ENCODE results near the gene SRSF2. TPM values are rescaled to one million over a fixed set of nuclear protein-coding genes. Genes with fewer than 3 reads are reported as not detected.
A peak's percentile ranks its signal among the peaks of the same experiment; 100 is the strongest.

Gene SRSF2
- total and polyA plus RNA-seq, 9 of the 15 experiments (the other 6 are each of a cell fraction or from before 2014, with no cell fraction given) = 161 to 583 (median 393) TPM

DNA sequence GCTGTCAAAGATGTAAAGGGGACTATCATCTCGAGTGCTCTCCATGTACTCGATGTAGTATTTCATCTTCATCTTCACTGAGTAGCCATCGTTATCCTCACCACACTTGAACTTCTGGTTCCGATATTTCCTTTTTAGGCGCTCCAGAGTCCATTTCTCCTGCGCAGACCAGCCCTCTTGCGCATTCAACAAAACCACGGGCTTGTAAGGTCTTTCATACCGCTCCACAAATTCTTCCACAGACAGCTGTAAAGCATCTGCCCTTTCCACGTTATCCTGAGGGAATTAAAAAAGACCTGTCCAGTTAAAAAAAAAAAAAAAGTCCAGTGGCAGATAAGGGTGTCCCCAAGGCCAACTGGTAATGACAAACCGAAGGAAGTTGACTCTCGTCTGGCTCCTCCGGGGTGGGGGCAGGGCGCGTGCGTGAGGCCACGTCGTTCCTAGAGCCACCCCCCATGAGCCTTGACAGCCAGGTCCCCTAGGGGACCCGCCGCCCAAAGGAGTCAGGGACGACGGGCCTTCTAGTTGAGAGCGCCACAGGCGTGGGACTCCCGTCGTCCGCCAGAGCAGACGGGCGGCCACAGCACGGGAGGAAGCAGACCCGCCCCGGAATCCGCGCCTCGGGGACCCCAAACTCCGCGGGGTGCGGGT is 11.4 kb downstream of the SRSF2 start (continued):
- TF ChIP-seq FOXA1 (IDR thresholded peaks at IDR 0.05; ENCODE audit: borderline replicate concordance) (no peak), NR4A1 (CRISPR knock-in tag; IDR thresholded peaks at IDR 0.05) (no peak), NR4A1 (tag; IDR thresholded peaks at IDR 0.05) (no peak), EP400 (IDR thresholded peaks at IDR 0.05) (peak; percentile 75; the same call in 1 of the 2 replicates), ZBTB1 (CRISPR knock-in tag; IDR thresholded peaks at IDR 0.05; ENCODE audit: borderline replicate concordance, low read depth) (no peak), KHSRP (IDR thresholded peaks at IDR 0.05) (no peak), RAD51 (IDR thresholded peaks at IDR 0.05; ENCODE audit: borderline replicate concordance, low read depth) (no peak), SP2 (IDR thresholded peaks at IDR 0.05; ENCODE audit: extremely low read depth, low read depth, low read length, poor library complexity, severe bottlenecking) (no peak), SPI1 (IDR thresholded peaks at IDR 0.05; ENCODE audit: borderline replicate concordance, low read depth, low read length) (no peak), GTF2E2 (tag; IDR thresholded peaks at IDR 0.05) (peak; percentile 51), ZKSCAN8 (CRISPR knock-in tag; IDR thresholded peaks at IDR 0.05) (no peak), ZNF12 (CRISPR knock-in tag; IDR thresholded peaks at IDR 0.05) (no peak), SRSF1 (IDR thresholded peaks at IDR 0.05; ENCODE audit: low read depth, low read length) (no peak), ASH1L (IDR thresholded peaks at IDR 0.05; ENCODE audit: borderline replicate concordance, low read depth, partially characterized antibody) (no peak), MCM7 (IDR thresholded peaks at IDR 0.05) (no peak), SETDB1 (IDR thresholded peaks at IDR 0.05; ENCODE audit: low read length) (no peak), DMBX1 (CRISPR knock-in tag; IDR thresholded peaks at IDR 0.05; ENCODE audit: borderline replicate concordance) (0 out of 2 replicates have a peak, but pooled peaks have one; percentile 20), HOXB6 (CRISPR knock-in tag; IDR thresholded peaks at IDR 0.05; ENCODE audit: borderline replicate concordance) (no peak), RBM39 (optimal IDR thresholded peaks at IDR 0.05; ENCODE audit: low read depth, low read length) (no peak)
- TF ChIP-seq, protein P1, sequence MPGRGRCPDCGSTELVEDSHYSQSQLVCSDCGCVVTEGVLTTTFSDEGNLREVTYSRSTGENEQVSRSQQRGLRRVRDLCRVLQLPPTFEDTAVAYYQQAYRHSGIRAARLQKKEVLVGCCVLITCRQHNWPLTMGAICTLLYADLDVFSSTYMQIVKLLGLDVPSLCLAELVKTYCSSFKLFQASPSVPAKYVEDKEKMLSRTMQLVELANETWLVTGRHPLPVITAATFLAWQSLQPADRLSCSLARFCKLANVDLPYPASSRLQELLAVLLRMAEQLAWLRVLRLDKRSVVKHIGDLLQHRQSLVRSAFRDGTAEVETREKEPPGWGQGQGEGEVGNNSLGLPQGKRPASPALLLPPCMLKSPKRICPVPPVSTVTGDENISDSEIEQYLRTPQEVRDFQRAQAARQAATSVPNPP (IDR thresholded peaks at IDR 0.05; ENCODE audit: borderline replicate concordance, insufficient read depth, insufficient read length) = no peak
- TF ChIP-seq, protein P2, sequence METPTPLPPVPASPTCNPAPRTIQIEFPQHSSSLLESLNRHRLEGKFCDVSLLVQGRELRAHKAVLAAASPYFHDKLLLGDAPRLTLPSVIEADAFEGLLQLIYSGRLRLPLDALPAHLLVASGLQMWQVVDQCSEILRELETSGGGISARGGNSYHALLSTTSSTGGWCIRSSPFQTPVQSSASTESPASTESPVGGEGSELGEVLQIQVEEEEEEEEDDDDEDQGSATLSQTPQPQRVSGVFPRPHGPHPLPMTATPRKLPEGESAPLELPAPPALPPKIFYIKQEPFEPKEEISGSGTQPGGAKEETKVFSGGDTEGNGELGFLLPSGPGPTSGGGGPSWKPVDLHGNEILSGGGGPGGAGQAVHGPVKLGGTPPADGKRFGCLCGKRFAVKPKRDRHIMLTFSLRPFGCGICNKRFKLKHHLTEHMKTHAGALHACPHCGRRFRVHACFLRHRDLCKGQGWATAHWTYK (CRISPR knock-in tag; IDR thresholded peaks at IDR 0.05) = no peak
- TF ChIP-seq, protein P3, sequence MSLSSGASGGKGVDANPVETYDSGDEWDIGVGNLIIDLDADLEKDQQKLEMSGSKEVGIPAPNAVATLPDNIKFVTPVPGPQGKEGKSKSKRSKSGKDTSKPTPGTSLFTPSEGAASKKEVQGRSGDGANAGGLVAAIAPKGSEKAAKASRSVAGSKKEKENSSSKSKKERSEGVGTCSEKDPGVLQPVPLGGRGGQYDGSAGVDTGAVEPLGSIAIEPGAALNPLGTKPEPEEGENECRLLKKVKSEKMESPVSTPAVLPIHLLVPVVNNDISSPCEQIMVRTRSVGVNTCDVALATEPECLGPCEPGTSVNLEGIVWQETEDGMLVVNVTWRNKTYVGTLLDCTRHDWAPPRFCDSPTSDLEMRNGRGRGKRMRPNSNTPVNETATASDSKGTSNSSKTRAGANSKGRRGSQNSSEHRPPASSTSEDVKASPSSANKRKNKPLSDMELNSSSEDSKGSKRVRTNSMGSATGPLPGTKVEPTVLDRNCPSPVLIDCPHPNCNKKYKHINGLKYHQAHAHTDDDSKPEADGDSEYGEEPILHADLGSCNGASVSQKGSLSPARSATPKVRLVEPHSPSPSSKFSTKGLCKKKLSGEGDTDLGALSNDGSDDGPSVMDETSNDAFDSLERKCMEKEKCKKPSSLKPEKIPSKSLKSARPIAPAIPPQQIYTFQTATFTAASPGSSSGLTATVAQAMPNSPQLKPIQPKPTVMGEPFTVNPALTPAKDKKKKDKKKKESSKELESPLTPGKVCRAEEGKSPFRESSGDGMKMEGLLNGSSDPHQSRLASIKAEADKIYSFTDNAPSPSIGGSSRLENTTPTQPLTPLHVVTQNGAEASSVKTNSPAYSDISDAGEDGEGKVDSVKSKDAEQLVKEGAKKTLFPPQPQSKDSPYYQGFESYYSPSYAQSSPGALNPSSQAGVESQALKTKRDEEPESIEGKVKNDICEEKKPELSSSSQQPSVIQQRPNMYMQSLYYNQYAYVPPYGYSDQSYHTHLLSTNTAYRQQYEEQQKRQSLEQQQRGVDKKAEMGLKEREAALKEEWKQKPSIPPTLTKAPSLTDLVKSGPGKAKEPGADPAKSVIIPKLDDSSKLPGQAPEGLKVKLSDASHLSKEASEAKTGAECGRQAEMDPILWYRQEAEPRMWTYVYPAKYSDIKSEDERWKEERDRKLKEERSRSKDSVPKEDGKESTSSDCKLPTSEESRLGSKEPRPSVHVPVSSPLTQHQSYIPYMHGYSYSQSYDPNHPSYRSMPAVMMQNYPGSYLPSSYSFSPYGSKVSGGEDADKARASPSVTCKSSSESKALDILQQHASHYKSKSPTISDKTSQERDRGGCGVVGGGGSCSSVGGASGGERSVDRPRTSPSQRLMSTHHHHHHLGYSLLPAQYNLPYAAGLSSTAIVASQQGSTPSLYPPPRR (CRISPR knock-in tag; IDR thresholded peaks at IDR 0.05; ENCODE audit: borderline replicate concordance) = no peak

All from K562 (cell line).